GM12865 (cell line): Measurements from ENCODE around the gene LRRN2.

Experiments
- DNase-seq: peaks from one replicate; pipeline ENCODE4 v3.0.0; 2010; ENCODE audit warnings: low read depth
- H3K4me3 ChIP-seq: 2 replicates; pipeline ENCODE4 v1.5.1; 2011; ENCODE audit warnings: mild to moderate bottlenecking, low read depth, low read length, control low read depth
- TF ChIP-seq, protein P1 (sequence below): IDR thresholded peaks from 2 replicates; pipeline ENCODE4 v1.5.1; 2011; ENCODE audit warnings: low read length, control low read depth, low read depth, inconsistent platforms; ENCODE audit not compliant: insufficient read depth; ENCODE audit errors: missing control alignments

LRRN2 gene

DNA sequence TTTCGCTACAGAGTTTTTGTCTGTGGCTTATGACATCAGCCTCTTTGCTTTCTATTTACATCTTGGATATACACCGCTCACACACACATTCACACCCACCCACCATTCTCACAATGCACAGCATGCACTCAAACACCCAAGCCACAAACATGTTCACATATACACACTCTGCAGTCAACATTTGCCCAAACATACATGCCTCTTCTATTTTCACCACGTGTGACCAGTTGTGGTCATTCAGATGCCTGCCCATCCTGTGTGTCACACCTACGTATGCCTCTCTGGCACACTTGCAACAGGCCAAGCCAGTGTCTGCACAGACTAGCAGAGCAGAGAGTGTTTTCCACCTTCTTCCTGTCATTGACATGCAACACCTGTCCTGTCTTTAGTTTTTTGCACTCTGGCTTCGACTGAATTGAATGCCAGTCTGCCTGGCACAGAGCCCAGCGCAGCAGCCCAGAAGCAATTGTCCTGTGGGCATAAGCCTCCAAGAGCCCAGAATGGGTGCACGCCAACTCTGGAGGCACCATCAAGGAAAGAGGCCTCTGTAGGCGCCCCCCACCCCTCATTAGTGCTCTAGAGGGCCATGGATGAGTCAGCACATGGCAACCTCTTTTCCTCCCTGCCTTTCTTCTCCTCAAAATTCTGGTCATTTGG is 37.7 kb upstream of the LRRN2 start:
- peak; percentile 55 for DNase-seq
- H3K4me3 ChIP-seq: no peak overlapping the region
- TF ChIP-seq, protein P1, sequence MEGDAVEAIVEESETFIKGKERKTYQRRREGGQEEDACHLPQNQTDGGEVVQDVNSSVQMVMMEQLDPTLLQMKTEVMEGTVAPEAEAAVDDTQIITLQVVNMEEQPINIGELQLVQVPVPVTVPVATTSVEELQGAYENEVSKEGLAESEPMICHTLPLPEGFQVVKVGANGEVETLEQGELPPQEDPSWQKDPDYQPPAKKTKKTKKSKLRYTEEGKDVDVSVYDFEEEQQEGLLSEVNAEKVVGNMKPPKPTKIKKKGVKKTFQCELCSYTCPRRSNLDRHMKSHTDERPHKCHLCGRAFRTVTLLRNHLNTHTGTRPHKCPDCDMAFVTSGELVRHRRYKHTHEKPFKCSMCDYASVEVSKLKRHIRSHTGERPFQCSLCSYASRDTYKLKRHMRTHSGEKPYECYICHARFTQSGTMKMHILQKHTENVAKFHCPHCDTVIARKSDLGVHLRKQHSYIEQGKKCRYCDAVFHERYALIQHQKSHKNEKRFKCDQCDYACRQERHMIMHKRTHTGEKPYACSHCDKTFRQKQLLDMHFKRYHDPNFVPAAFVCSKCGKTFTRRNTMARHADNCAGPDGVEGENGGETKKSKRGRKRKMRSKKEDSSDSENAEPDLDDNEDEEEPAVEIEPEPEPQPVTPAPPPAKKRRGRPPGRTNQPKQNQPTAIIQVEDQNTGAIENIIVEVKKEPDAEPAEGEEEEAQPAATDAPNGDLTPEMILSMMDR: no peak

DNA sequence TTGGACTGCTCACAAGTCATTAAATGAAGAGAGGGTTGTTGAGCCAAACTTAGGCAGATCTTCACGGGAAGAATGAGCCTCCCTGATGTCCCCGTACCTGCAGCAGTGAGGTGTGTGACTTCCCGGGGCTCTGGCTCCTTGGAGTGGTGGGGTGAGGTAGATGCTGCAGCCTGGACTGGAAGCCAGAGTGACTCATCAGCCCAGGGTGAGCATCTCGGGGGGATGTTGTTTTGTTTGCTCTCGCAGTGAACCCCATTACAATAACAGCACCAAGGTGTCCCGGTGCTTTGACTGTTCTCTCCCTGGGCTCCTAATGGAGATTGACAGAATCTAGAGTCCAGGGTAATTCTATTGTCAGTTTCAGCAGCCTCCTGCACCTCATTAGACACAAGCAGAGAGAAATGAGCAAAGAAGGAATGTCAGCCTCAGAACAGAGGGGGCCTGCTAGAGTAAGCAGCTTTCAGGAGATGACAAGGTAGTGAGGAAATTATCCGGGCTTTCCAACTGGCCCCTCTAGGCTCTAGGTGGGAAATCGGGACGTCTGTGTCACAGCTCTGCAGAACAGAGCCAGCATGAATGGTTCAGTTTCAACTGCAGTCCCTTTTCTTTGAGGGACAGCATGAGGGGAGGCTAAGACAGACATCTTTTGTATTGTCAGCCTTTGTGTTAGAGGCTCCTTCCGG is 36.0 kb upstream of the LRRN2 start:
- TF ChIP-seq, protein P1: no peak
- DNase-seq: no peak
- no peak overlapping the region for H3K4me3 ChIP-seq

DNA sequence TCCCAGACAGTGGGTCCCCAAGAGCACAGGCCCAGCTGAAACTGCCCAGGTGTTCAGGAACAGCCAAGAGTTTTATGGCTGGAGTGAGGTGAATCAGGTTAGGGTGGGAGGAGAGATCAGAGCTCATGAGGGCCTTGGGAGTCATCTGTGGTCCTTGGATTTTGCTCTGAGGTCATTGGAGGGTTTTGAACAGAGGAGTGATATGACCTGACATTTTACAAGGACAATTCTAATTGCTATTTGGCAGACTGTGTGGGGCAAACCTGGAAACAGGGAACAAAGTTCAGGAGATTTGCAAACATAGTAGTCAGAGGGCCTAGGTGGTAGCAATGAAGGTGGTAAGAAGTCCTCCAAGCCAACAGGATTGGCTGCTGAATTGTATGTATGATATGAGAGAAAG is 31.1 kb upstream of the LRRN2 start:
- TF ChIP-seq, protein P1: no peak
- no peak overlapping the region for H3K4me3 ChIP-seq
- no peak for DNase-seq

DNA sequence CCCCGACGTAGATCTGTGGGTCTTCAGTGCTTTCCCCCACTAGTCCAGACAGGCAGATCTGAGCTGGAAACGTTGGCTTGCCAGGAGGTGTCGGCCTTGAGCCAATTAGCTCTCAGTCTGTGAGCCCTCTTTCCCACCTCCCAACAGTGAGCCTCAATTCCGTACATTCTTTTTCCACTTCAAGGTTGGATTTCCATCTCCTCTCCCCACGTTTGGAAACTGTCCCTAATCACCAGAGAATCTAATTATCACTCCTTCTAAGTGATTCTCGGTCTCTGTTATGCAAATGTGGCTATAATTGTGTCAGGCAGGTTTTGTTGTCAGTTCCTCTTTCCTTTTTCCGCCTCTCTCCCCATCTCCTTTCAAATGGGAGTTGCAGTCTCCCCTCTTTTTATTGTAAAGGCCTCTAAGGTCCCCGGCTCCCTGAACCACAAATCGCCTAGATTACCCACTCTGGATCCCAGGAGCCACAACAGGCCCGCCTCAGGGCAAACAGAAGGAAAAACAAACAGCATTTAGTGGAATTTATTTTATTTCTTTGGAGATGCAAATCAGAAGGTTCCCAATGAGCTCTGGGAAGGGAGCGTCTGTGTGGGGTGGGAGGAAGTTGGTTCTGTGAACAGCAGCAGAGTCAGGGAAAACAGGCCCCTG is 29.4 kb upstream of the LRRN2 start:
- peak overlapping the region; percentile 49 for H3K4me3 ChIP-seq
- TF ChIP-seq, protein P1: peak; percentile 36
- peak; percentile 55 for DNase-seq

DNA sequence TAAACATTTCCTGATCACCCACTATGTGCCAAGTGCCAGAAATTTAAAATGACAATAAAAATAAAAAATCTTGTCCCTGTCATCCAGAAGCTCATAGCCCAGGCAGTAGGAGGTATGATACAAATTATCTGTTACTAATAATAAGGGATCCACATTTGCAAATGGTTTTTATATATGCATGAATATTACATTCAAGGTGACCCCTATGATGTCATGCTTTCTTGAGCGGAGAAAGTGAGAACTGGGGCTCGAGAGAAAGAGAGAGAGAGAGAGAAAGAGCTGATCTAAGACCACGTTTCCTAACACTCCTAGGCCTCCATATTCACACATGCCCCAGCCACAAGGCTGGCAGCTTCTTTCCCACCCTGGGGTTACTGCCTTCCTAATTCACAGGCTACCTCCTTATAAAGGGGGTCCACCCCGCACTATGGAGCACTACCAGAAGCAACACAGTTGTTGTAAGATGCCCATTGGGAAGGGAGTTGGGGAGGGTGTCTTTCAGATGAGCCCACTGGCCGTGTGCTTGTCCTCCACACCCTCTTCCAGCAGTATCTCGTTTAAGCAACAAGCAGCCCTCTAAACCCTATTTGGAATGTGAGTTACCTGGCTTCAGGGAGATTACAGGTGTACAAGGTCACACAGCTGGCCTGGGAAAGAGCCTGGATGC is 28.8 kb upstream of the LRRN2 start:
- peak; percentile 33 for DNase-seq
- peak overlapping the region; percentile 49 for H3K4me3 ChIP-seq
- TF ChIP-seq, protein P1: no peak

DNA sequence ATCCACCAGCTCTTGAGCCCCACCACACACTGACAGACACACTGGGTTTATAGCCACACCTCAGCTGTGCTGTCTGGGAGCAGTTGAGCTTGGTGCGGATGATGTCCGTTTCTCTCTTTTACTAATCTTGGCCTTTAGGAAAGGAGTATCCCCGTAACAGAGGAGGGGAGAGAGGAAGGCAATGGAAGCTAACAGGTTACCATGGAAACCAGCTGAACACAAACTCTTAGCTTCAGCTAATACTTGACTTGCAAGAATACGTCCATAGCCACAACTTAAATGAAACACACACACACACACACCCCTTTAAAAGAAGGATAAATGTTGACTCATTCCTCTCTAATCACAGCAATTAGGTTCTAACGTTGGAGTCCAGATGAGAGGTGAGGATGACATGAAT is 28.0 kb upstream of the LRRN2 start:
- no peak overlapping the region; the same call in 1 of the 2 replicates for H3K4me3 ChIP-seq
- TF ChIP-seq, protein P1: no peak
- no peak for DNase-seq
